Superior temporal gyrus (tissue), 1 donor: ENCODE results near the gene OGFOD1.
A peak's percentile ranks its signal among the peaks of the same experiment; 100 is the strongest.
"Not testable (repeated sequence)": the region's sequence is repeated elsewhere in the genome, so short reads cannot be mapped to it uniquely, and the experiment has no call there.

Experiments used
- DNase-seq: peaks from one replicate; pipeline ENCODE4 v3.0.0-alpha.2; 2016; ENCODE audit errors: extremely low spot score

The OGFOD1 gene

DNA sequence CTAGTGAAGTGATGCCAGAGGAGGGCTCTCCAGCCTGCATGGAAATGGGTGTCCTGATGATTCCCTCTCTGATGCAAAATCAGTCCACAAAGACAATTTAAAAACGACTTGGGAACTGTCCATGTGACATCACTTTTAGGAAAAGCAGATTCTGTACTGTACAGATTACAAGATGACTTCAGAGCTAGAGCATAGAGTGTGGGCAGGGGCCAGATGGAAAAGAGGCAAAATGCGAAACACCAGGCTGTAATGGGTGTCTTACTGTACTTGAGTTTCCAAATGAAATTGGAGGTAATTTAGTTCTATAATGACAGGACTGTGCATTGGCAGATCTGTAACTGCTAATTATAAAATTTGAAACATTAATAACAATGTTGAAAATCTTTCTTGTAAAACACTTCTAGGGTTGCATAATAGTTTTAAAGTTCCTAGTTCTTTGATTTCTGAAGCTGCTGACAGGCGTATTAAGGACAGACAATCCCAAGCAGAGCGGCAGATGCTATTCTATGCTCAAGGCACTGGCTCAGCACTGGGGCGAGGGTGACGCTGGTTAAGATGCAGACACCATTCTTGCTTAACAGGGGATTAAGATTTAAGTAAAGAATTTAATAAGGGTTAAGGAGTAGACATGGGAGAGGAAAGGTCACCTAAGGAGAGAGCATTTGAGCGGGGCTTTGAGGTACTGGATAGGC, 29.6 kb downstream of the OGFOD1 start:
- peak; percentile 40 for DNase-seq

DNA sequence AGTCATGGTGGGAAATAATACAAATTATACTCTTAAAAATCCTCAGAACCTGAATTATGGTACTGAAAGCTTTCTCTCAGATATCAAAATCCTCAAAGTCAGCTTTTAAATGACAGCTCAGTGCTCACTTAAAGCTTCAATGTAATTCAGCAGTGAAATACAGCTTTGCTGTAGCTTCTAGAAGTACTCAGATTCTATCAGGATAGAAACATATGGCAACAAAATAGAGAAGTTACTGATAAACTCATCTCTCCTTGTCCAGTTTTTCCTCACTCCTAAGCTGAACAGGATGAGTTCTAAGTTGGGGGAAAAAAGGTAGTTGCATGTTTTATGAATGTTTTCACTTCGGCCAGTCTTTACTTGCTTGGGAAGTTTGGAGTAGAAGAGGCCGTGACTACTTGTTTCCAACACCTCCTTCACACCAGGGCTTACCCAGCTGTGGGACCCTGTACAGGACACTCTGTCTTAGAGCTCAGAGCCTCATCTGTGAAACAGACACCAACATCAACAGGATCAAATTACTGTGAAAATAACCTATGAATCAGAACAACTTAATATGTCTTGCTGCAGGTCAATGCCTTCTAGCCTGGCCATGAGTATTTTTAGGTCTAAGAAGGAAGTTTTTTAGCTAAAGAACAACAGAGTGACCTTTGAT, 30.2 kb downstream of the OGFOD1 start:
- no peak for DNase-seq

DNA sequence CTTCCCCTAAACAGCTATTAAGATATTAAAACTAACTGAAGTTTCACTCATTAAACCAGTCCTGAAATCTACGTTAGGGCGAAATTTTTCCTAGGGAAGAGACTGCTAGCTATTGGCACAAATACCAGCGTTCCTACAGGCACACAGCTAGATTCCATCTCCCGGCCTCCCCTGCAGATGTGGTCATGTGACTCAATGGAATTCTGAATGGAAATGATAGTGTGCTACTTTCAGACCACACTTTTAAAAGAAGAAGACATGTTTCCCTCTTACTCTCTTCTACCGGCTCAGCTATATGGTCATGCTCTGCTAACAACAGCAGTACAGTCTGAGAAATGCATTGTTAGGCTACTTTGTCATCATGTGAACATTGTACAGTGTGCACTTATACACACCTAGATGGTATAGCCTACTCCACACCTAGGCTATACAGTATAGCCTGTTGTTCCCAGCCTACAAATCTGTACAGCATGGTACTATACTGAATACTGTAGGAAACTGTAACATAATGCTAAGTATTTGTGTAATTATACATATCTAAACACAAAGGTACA, 31.4 kb downstream of the OGFOD1 start:
- no peak for DNase-seq

DNA sequence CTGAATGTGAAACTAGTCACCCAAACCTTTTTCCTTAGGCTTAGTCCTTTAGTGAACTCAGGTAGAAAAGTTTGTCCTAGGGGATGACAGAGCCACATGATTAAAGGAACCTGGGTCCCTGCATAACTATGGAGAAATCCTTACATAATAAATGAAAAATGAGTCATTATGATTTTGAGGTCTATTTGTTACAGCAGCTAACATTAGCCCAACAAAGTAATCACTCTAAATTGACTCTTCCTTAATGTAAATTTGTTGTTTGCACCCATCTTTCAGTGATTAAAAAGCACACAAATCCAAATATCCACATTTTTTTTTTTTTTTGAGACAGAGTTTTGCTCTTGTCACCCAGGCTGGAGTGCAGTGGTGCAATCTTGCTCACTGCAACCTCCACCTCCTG, 32.0 kb downstream of the OGFOD1 start:
- DNase-seq, result no peak

DNA sequence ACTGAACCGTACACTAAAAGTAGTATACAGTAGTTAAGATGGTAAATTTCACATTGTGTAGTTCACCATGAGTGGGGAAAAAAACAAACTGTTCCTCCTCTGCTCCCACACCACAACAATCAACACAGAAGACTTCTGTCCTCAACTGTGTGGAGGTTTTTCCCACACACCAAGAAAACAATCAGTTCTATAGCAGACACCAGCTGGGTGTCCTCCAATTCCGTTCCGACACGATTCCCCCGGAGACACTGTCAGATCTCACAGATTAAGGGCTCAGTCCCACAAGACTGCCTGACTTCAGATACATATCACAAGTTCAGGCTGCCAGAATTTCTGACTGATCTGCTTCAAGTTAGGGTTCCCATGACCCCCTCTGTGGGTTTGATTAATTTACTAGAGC, 36.7 kb downstream of the OGFOD1 start:
- peak; percentile 89 for DNase-seq

DNA sequence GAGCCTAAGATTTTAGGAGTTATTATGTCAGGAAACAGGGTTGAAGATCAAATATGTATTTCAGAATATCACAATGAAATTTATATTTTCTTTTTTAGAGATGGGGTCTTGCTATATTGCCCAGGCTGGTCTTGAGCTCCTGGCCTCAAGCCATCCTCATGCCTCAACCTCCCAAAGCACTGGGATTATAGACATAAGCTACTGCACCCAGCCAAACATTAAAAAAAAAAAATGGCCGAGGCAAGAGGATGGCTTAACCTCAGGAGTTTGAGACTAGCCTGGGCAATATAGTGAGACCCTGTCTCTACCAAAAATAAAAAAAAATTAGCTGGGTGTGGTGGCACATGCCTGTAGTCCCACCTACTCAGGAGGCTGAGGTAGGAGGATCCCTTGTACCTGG, 37.5 kb downstream of the OGFOD1 start:
- DNase-seq, result not testable (repeated sequence)

DNA sequence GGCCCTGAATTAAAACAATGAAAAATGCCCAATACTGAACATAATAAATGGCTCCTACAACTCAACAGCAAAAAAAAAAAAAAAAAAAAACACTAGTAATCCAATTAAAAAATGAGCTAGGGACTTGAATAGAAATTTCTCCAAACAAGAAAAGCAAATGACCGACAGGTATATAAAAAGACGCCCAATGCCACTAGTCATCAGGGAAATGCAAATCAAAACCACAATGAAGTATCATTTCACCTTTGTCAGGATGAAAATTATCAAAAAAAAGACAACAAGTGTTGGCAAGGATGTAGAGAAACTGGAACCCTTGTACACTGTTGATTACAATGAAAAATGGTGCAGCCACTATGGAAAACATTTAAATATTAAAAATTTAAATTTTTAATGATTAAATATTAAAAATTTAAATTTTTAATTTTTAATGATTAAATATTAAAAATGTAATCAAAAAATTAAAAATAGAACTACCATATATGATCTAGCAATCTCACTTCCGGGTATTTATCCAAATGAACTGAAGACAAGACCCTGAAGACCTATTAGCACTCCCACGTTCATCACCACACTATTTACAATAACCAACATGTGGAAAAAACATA, 40.4 kb downstream of the OGFOD1 start:
- no peak for DNase-seq

DNA sequence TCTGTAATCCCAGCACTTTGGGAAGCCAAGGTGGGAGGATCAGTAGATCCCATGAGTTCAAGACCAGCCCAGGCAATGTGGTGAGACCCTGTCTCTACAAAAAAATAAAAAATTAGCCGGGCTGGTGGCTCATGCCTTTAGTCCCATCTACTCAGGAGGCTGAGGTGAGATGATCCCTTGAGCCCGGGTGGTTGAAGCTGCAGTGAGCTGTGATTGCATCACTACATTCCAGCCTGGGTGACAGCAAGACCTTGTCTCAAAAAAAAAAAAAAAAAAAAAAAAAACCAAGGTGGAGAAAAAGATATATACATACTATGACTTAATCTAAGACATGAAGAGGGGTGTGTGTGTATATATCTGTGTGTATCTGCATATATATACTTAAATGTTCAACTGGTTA, 41.8 kb downstream of the OGFOD1 start:
- no peak for DNase-seq

DNA sequence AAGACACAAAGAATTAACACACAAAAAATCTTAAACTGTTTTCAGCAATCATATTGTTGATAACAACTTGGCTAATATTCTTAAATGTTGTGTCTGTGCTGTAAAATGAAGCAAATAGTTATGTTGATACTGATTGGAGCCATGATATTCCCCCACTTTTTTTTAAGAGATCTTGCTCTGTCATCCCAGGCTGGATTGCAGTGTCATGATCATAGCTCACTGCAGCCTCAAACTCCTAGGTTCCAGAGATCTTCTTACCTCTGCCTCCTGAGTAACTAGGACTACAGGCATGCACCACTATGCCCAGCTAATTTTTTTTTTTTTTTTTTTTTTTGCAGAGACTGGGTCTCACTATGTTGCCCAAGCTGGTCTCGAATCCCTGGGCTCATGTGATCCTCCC, 42.5 kb downstream of the OGFOD1 start:
- DNase-seq, result no peak

DNA sequence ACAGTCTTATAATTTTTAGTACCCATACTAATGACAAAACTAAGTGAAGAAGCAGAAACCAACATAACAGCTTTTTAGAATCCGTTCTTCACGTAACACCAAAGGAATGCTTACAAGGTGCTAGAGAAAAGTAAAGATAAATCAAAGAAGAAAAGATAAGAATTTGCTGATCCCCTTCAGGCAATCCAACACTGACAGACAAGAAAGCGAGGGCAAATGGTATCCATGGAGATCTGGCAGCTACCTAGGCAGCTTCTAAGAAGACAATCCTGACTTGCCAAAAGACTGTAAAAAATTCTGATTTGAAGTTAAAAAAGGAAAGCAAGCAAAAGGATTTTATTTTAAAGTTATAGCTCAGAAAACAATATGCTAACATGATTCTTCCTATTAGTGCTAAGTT, 53.8 kb downstream of the OGFOD1 start:
- DNase-seq, result no peak

DNA sequence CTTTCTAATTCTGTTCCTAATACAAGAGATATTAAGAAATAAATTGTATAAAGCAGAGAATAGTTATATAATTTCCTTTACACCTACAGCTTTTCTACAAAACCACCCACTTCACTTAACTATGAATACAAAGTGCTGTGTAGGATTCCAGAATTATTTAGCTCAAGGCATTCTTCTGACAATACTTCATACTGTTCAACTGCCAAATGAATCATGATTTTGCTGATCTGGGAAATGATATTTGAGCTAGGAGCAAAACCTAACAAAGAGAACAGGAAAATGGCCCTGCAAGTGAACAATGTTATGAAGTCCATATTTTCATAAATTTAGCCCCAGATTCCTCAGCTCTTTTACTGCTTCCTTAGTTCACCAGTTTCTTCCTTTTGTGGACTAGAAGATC, 55.6 kb downstream of the OGFOD1 start:
- peak; percentile 72 for DNase-seq

DNA sequence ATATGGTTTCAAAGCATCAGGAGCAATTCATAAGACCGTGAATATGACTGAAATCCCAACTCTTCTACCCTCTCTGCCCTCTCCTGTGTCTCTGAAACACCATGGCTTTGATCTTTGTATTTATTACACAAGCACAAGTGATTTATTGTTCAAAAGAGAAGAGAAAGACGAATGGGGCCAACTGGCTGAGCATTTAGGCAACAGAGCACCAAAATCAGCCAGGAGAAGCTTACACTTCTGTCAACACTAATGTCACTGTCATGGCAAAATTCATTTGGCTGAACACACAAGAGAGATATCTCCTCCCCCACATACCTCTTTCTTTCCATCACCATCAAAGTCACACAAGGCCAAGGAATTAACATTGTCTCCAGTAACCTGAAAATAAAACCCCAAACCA, 59.2 kb downstream of the OGFOD1 start:
- peak; percentile 49 for DNase-seq

DNA sequence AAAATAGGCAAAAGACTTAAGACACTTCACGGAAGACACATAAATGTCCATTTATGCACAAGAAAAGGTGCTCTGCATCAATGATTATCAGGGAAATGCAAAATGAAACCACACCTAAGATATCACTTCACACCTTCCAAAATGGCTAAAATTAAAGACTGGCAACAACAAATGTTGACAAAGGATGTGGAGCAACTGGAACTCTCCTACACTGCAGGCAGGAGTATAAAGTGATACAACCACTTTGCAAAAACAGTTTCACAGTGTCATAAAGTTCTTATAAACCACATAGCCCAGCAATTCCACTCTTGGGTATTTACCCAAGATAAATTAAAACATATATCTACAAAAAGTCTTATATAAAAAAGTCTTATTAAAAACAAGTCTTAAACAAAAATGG, 60.7 kb downstream of the OGFOD1 start:
- no peak for DNase-seq

DNA sequence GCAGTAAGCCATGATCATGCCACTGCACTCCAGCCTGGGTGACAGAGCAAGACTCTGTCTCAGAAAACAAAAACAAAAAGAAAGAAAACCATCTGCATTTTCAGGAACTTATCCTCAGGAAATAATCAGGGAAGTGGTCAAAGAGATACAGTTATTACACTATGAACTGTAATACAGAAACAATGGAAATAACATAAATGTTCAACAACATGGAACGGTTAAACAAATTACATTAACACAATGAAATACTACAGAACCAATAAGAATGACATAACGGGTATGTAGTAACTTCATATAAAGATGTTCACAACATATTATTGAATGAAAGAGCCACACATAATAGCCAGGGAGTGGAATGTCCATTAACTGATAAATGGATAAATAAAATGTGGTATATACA, 61.7 kb downstream of the OGFOD1 start:
- no peak for DNase-seq

DNA sequence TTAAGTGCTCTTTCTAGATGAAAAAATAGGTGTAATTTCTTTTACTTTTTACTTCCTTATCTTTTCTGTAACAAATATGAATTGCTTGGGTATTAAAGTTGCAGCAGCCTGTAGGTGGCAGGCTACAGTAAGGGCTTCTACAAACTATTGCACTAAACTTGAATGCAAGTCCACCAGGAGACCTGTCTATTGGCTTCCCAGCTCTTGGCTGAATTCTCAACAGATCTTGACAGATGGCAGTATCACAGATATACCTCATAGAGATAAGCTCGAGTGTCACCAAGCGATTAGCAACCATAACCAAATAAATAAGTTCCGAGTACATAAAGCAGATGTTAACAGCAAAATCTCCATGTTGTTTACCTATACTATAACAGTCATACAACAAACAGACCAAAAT, 62.6 kb downstream of the OGFOD1 start:
- peak; percentile 87 for DNase-seq

DNA sequence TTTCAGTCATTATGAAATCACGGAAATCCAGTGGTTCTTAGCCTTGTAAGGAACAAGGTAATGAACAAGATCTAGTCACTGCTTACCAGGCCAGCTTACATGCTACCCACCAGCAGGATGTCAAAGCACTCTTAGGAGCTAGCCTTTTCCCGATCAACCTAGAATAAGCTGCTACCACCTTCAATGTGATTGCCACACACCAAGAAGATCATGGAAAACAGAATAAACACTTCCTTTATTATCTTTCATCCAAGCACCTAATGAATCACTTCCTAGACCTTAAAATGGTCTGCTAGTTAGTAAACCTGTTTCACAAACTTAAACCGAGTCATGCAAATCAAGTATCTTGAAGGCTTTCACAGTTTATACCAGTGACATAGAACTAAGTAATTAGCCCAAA, 63.5 kb downstream of the OGFOD1 start:
- peak; percentile 54 for DNase-seq

DNA sequence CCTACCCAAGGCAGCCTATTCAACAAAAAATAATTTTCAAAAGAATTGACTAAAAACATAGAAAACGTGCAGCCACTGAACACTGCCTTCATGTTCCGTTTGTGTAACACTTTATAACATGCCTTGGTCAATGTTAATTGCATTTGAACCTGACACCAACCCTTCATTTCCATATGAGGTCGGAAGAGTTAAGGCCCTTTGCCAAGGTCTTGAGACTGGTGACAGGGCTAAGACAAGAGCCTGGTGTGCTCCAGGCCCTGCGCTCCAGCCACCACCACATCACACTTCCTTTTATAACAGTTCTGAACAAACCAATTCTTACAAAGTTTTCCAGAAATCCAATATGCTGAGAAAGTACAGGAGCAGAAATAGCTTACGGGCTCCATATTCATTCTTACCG, 64.3 kb downstream of the OGFOD1 start:
- DNase-seq, result peak; percentile 56

DNA sequence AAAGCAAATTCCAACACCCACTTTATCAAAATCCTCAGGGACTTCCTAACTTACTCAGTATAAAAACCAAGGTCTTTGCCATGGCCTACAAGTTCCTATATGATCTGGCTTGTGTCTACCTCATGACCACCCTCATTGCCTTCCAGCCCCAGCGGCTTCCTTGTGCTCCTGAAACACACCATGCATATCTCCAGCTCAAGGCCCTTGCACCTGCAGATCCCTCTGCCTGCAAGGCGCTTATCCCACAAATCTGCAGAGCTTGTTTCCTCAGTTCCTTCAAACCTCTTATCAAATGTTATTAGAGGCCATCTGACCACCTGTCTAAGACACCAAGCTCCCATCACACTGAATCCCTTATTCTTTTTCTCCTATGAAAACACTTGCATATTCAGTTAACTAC, 65.9 kb downstream of the OGFOD1 start:
- peak; percentile 47 for DNase-seq

DNA sequence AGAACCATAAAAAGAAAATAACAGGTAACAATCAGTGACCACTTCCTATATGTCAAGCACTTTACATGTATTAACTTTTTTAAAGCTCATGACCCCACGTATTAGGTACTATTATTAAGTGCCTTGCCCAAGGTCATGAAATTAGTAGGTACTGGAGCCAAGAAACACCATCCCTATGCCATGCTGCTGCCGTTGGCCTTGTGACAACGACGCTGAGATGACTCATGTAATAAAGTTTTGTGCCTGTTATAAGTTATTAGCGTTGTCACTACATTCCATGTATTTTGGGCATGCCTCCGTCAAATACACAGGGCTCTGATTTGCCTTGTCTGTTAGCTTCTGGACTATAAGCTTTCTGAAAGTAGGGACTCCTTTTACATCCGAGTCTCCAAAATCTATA, 67.1 kb downstream of the OGFOD1 start:
- no peak for DNase-seq

DNA sequence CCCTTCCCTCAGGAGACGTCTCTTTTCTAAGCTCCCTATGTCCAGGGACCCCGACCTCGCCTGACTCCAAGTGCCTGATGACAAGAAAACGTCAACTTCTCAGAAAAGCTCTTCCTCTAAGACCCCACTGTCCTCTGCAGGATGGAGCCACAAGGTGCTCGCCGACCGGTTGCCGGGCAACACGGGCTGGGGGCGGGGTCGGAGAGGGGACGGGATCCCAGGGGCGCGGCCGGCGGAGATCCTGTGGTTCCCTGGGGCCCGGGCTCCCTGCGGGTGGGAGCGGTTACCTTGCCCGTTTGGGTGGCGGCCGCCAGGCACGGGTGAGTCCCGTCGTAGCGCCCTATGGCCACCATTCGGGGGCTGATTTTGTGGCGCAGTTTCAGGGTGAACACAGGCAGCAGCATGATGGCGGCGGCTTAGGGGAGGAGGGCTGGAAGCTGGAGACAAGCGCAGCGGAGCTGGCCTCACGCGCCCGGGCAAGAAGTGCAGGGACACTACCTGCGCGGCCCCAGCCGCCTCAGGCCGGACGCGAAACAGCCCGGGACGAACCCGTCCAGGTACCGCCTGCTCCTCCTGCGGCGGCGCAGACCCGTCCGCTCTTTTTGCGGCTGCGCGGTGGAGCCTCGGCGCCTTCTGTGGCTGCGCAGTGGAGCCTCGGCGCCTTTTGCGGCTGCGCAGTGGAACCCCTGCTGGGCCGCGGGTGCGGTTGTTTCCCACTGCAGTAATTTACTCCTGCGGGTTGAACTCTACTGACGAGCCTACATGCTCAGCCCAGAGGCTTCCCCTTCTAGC, 68.3 kb downstream of the OGFOD1 start, which contains the start of gene BBS2:
Gene BBS2 (minus strand): TSS at position 566 of the 792 bp plus-strand sequence. CDS start 162 bp downstream, at position 404.
- DNase-seq, result peak; percentile 94

DNA sequence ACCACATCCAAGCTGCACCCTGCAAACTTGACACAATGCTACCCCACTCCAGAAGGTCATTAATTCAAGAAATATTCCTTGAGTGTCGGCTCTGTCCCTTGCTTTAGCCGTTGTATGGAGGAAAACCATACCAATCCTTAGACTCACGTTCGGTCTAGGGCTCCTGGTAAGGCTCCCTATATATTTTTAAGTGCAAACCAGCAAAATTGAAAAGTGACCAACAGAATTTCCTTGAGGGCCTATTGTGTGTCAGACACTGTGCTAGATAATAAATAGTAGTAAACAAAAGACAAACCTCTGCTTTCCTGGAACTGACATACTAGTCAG, 68.9 kb downstream of the OGFOD1 start:
- DNase-seq, result no peak

DNA sequence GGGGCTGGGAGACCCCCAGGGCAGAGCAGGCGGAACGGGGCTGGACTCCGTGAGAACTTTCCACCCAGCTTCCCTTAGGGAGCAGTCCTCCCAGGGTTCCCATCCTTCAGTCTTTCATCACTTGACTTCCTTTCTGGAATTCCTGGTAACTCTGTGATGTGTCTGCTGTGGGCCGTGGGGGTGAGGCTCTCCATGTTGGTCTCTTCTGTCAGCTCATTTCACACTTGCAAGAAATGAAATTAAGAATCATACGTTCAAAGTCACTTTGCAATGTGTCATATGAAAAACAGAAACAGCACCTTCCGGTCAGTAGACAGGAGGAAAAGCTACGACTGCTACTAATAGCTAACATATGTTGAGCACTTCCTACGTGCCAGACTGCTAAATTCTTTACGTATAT, 73.9 kb downstream of the OGFOD1 start:
- no peak for DNase-seq
